Measurements from ENCODE around the gene OR8I2. TPM values are rescaled to one million over a fixed set of nuclear protein-coding genes. Genes with fewer than 3 reads are reported as not detected.
"Not testable (repeated sequence)": the region's sequence is repeated elsewhere in the genome, so short reads cannot be mapped to it uniquely, and the experiment has no call there.

The OR8I2 gene
- not detected in 2 replicates for total RNA-seq
- long read RNA-seq: 0 reads

- H3K27me3 Mint-ChIP-seq (ENCODE audit: unreplicated experiment): no peaks in the 10 kb centered on the region
- no peaks in the 10 kb centered on the region for H3K9me3 Mint-ChIP-seq (ENCODE audit: unreplicated experiment)
- no peak within 1 kb of the TSS for H3K4me3 Mint-ChIP-seq (ENCODE audit: unreplicated experiment)
- no peaks in the 10 kb centered on the region for H3K36me3 Mint-ChIP-seq (ENCODE audit: unreplicated experiment)
- no peak for DNase-seq (ENCODE audit: extremely low spot score, unreplicated experiment)
- no peaks in the 10 kb centered on the region for H3K4me1 Mint-ChIP-seq (ENCODE audit: unreplicated experiment)
- H3K27ac Mint-ChIP-seq (ENCODE audit: unreplicated experiment): no peak within 1 kb of the TSS
- TF ChIP-seq CTCF (IDR thresholded peaks at IDR 0.05): no peak
Observed at GRCh38 chr11:56093008-56093407, at the start of gene OR8I2. TSS of gene OR8I2 (plus strand) at chr11:56093308. CDS start at chr11:56093308, 0 bp downstream.

GRCh38 chr11:56045538-56045937, 47.6 kb upstream of the OR8I2 start:
- no peak for DNase-seq (ENCODE audit: extremely low spot score, unreplicated experiment)
- TF ChIP-seq CTCF (IDR thresholded peaks at IDR 0.05): no peak
- H3K4me3 Mint-ChIP-seq (ENCODE audit: unreplicated experiment): no peak overlapping the region
- peaks cover 18% of the 10 kb centered on the region for H3K9me3 Mint-ChIP-seq (ENCODE audit: unreplicated experiment)
- no peaks in the 10 kb centered on the region for H3K4me1 Mint-ChIP-seq (ENCODE audit: unreplicated experiment)
- H3K27ac Mint-ChIP-seq (ENCODE audit: unreplicated experiment): no peak overlapping the region
- H3K27me3 Mint-ChIP-seq (ENCODE audit: unreplicated experiment): no peaks in the 10 kb centered on the region
- H3K36me3 Mint-ChIP-seq (ENCODE audit: unreplicated experiment): no peaks in the 10 kb centered on the region

GRCh38 chr11:56048480-56048879, 44.6 kb upstream of the OR8I2 start:
- H3K27ac Mint-ChIP-seq (ENCODE audit: unreplicated experiment): no peak overlapping the region
- no peaks in the 10 kb centered on the region for H3K36me3 Mint-ChIP-seq (ENCODE audit: unreplicated experiment)
- H3K9me3 Mint-ChIP-seq (ENCODE audit: unreplicated experiment): peaks cover 15% of the 10 kb centered on the region
- no peak for DNase-seq (ENCODE audit: extremely low spot score, unreplicated experiment)
- no peaks in the 10 kb centered on the region for H3K27me3 Mint-ChIP-seq (ENCODE audit: unreplicated experiment)
- no peaks in the 10 kb centered on the region for H3K4me1 Mint-ChIP-seq (ENCODE audit: unreplicated experiment)
- TF ChIP-seq CTCF (IDR thresholded peaks at IDR 0.05): no peak
- no peak overlapping the region for H3K4me3 Mint-ChIP-seq (ENCODE audit: unreplicated experiment)

- TF ChIP-seq CTCF (IDR thresholded peaks at IDR 0.05): no peak
- DNase-seq (ENCODE audit: extremely low spot score, unreplicated experiment): no peak
- Mint-ChIP-seq H3K27ac (ENCODE audit: unreplicated experiment) (no peak overlapping the region), H3K27me3 (ENCODE audit: unreplicated experiment) (no peaks in the 10 kb centered on the region), H3K9me3 (ENCODE audit: unreplicated experiment) (peaks cover 14% of the 10 kb centered on the region), H3K4me3 (ENCODE audit: unreplicated experiment) (no peak overlapping the region), H3K4me1 (ENCODE audit: unreplicated experiment) (no peaks in the 10 kb centered on the region), H3K36me3 (ENCODE audit: unreplicated experiment) (no peaks in the 10 kb centered on the region)
Observed at GRCh38 chr11:56049487-56049886, 43.6 kb upstream of the OR8I2 start.

- DNase-seq (ENCODE audit: extremely low spot score, unreplicated experiment); H3K4me3 Mint-ChIP-seq (ENCODE audit: unreplicated experiment); H3K4me1 Mint-ChIP-seq (ENCODE audit: unreplicated experiment): not testable (repeated sequence)
Observed at GRCh38 chr11:56056366-56056765, 36.7 kb upstream of the OR8I2 start.

GRCh38 chr11:56057661-56058237, 35.4 kb upstream of the OR8I2 start:
- H3K27me3 Mint-ChIP-seq (ENCODE audit: unreplicated experiment); H3K4me1 Mint-ChIP-seq (ENCODE audit: unreplicated experiment); H3K36me3 Mint-ChIP-seq (ENCODE audit: unreplicated experiment); H3K27ac Mint-ChIP-seq (ENCODE audit: unreplicated experiment); H3K4me3 Mint-ChIP-seq (ENCODE audit: unreplicated experiment); DNase-seq (ENCODE audit: extremely low spot score, unreplicated experiment): not testable (repeated sequence)
- peaks cover 10% of the 10 kb centered on the region for H3K9me3 Mint-ChIP-seq (ENCODE audit: unreplicated experiment)

More at GRCh38 chr11:56056366-56056765, 36.7 kb upstream of the OR8I2 start:
- H3K36me3 Mint-ChIP-seq (ENCODE audit: unreplicated experiment); H3K27ac Mint-ChIP-seq (ENCODE audit: unreplicated experiment); H3K27me3 Mint-ChIP-seq (ENCODE audit: unreplicated experiment): not testable (repeated sequence)
- H3K9me3 Mint-ChIP-seq (ENCODE audit: unreplicated experiment): peaks cover 18% of the 10 kb centered on the region

GRCh38 chr11:56058260-56058780, 34.8 kb upstream of the OR8I2 start:
- not testable (repeated sequence) for H3K4me1 Mint-ChIP-seq (ENCODE audit: unreplicated experiment); H3K4me3 Mint-ChIP-seq (ENCODE audit: unreplicated experiment); H3K27me3 Mint-ChIP-seq (ENCODE audit: unreplicated experiment); DNase-seq (ENCODE audit: extremely low spot score, unreplicated experiment); H3K27ac Mint-ChIP-seq (ENCODE audit: unreplicated experiment); H3K36me3 Mint-ChIP-seq (ENCODE audit: unreplicated experiment)
- peaks cover 10% of the 10 kb centered on the region for H3K9me3 Mint-ChIP-seq (ENCODE audit: unreplicated experiment)
